Measurements from ENCODE around the gene ANGEL1. TPM values are rescaled to one million over a fixed set of nuclear protein-coding genes. Genes with fewer than 3 reads are reported as not detected.

The ANGEL1 gene
- total and polyA plus RNA-seq, 2 experiments from 2014 or later, result 5.3 to 31.6 TPM

DNA sequence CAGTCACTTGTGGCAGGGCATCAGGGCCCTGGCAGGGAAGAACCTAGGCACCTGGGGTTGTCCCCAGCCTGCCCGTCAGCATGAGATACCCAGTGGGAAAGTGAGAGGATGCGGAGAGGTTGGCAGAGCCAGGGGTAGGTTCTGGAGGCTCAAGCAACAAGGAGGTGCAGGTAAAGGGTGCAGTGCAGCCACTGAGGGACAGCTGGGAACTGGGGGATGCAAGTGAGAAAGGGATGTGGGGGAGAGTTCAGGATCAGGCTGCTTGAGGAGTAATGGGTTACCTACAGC, 32.7 kb downstream of the ANGEL1 start:
- Histone ChIP-seq H3K4me2 (no peak overlapping the region), H4K20me1 (replicated peaks; ENCODE audit: insufficient read depth) (0 out of 2 replicates have a peak, but pooled peaks cover 3% of the 10 kb centered on the region), H3K27me3 (ENCODE audit: insufficient read depth) (no peaks in the 10 kb centered on the region), H3K4me1 (ENCODE audit: insufficient read depth) (no peaks in the 10 kb centered on the region), H2AFZ (no peak overlapping the region), H3K9me2 (ENCODE audit: insufficient read depth) (no peaks in the 10 kb centered on the region), H3F3A (replicated peaks; ENCODE audit: low read depth) (no peaks in the 10 kb centered on the region), H3K36me3 (ENCODE audit: insufficient read depth) (peaks cover 4% of the 10 kb centered on the region; the same call in 1 of the 2 replicates), H3K27ac (ENCODE audit: low read depth) (no peak overlapping the region), H3K79me2 (replicated peaks; ENCODE audit: insufficient read depth) (no peaks in the 10 kb centered on the region), H3K4me3 (no peak overlapping the region)
- ATAC-seq, result no peak
- Mint-ChIP-seq H3K27me3 (ENCODE audit: insufficient read depth, low read depth, poor library complexity) (peaks cover 15% of the 10 kb centered on the region), H3K36me3 (ENCODE audit: low read depth) (peaks cover 21% of the 10 kb centered on the region; the same call in 2 of the 3 replicates), H3K9me3 (no peaks in the 10 kb centered on the region), H3K27ac (no peak overlapping the region), H3K4me3 (no peak overlapping the region), H3K4me1 (peaks cover 26% of the 10 kb centered on the region)
- DNase-seq (ENCODE audit: low spot score), result no peak
- TF ChIP-seq ZNF114 (CRISPR knock-in tag; IDR thresholded peaks at IDR 0.05) (no peak), POLR2AphosphoS5 (IDR thresholded peaks at IDR 0.05; ENCODE audit: low read depth) (no peak)
- TF ChIP-seq, protein P1, sequence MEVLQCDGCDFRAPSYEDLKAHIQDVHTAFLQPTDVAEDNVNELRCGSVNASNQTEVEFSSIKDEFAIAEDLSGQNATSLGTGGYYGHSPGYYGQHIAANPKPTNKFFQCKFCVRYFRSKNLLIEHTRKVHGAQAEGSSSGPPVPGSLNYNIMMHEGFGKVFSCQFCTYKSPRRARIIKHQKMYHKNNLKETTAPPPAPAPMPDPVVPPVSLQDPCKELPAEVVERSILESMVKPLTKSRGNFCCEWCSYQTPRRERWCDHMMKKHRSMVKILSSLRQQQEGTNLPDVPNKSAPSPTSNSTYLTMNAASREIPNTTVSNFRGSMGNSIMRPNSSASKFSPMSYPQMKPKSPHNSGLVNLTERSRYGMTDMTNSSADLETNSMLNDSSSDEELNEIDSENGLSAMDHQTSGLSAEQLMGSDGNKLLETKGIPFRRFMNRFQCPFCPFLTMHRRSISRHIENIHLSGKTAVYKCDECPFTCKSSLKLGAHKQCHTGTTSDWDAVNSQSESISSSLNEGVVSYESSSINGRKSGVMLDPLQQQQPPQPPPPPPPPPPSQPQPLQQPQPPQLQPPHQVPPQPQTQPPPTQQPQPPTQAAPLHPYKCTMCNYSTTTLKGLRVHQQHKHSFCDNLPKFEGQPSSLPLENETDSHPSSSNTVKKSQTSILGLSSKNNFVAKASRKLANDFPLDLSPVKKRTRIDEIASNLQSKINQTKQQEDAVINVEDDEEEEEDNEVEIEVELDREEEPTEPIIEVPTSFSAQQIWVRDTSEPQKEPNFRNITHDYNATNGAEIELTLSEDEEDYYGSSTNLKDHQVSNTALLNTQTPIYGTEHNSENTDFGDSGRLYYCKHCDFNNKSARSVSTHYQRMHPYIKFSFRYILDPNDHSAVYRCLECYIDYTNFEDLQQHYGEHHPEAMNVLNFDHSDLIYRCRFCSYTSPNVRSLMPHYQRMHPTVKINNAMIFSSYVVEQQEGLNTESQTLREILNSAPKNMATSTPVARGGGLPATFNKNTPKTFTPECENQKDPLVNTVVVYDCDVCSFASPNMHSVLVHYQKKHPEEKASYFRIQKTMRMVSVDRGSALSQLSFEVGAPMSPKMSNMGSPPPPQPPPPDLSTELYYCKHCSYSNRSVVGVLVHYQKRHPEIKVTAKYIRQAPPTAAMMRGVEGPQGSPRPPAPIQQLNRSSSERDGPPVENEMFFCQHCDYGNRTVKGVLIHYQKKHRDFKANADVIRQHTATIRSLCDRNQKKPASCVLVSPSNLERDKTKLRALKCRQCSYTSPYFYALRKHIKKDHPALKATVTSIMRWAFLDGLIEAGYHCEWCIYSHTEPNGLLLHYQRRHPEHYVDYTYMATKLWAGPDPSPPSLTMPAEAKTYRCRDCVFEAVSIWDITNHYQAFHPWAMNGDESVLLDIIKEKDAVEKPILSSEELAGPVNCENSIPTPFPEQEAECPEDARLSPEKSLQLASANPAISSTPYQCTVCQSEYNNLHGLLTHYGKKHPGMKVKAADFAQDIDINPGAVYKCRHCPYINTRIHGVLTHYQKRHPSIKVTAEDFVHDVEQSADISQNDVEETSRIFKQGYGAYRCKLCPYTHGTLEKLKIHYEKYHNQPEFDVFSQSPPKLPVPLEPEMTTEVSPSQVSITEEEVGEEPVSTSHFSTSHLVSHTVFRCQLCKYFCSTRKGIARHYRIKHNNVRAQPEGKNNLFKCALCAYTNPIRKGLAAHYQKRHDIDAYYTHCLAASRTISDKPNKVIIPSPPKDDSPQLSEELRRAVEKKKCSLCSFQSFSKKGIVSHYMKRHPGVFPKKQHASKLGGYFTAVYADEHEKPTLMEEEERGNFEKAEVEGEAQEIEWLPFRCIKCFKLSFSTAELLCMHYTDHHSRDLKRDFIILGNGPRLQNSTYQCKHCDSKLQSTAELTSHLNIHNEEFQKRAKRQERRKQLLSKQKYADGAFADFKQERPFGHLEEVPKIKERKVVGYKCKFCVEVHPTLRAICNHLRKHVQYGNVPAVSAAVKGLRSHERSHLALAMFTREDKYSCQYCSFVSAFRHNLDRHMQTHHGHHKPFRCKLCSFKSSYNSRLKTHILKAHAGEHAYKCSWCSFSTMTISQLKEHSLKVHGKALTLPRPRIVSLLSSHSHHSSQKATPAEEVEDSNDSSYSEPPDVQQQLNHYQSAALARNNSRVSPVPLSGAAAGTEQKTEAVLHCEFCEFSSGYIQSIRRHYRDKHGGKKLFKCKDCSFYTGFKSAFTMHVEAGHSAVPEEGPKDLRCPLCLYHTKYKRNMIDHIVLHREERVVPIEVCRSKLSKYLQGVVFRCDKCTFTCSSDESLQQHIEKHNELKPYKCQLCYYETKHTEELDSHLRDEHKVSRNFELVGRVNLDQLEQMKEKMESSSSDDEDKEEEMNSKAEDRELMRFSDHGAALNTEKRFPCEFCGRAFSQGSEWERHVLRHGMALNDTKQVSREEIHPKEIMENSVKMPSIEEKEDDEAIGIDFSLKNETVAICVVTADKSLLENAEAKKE (CRISPR knock-in tag; IDR thresholded peaks at IDR 0.05), result no peak

- Mint-ChIP-seq H3K27ac (no peak overlapping the region), H3K9me3 (no peaks in the 10 kb centered on the region), H3K4me3 (no peak overlapping the region), H3K27me3 (ENCODE audit: insufficient read depth, low read depth, poor library complexity) (peaks cover 15% of the 10 kb centered on the region), H3K4me1 (peaks cover 24% of the 10 kb centered on the region), H3K36me3 (ENCODE audit: low read depth) (peaks cover 19% of the 10 kb centered on the region; the same call in 2 of the 3 replicates)
- Histone ChIP-seq H3K79me2 (replicated peaks; ENCODE audit: insufficient read depth) (no peaks in the 10 kb centered on the region), H3K27me3 (ENCODE audit: insufficient read depth) (no peaks in the 10 kb centered on the region), H3F3A (replicated peaks; ENCODE audit: low read depth) (no peaks in the 10 kb centered on the region), H3K9me2 (ENCODE audit: insufficient read depth) (no peaks in the 10 kb centered on the region), H3K4me3 (no peak overlapping the region), H3K4me2 (no peak overlapping the region), H3K36me3 (ENCODE audit: insufficient read depth) (peaks cover 4% of the 10 kb centered on the region; the same call in 1 of the 2 replicates), H2AFZ (no peak overlapping the region), H3K4me1 (ENCODE audit: insufficient read depth) (no peaks in the 10 kb centered on the region), H3K27ac (ENCODE audit: low read depth) (no peak overlapping the region), H4K20me1 (replicated peaks; ENCODE audit: insufficient read depth) (0 out of 2 replicates have a peak, but pooled peaks cover 3% of the 10 kb centered on the region)
- DNase-seq (ENCODE audit: low spot score) (no peak), ATAC-seq (no peak)
- no peak for TF ChIP-seq JUNB (IDR thresholded peaks at IDR 0.05; ENCODE audit: unreplicated experiment)
- TF ChIP-seq, protein P1 (CRISPR knock-in tag; IDR thresholded peaks at IDR 0.05), result no peak
These were observed 33.2 kb downstream of the ANGEL1 start for GRCh38 chr14:76779221-76780057.
